Spinal cord (tissue), 10 donors: ENCODE measurements around the gene A4GALT. TPM values are rescaled to one million over a fixed set of nuclear protein-coding genes. Genes with fewer than 3 reads are reported as not detected.
"Not testable (repeated sequence)": the region's sequence is repeated elsewhere in the genome, so short reads cannot be mapped to it uniquely, and the experiment has no call there.

Experiments used
- DNase-seq, 6 donors: peaks; one replicate each; pipeline versions ENCODE4 v3.0.0 to v3.0.0-alpha.2; 2013 to 2015; ENCODE audit warnings: low spot score in 6 of 6, low read depth in 4 of 6
- H3K27ac ChIP-seq: one replicate; pipeline ENCODE4 v1.5.1; 2013; ENCODE audit warnings: low read depth, low read length, control low read depth
- H3K27me3 ChIP-seq: one replicate; pipeline ENCODE4 v1.6.1; 2013; ENCODE audit warnings: low read length; ENCODE audit not compliant: control insufficient read depth, insufficient read depth
- H3K36me3 ChIP-seq: one replicate; pipeline ENCODE4 v1.6.1; 2013; ENCODE audit warnings: low read length; ENCODE audit not compliant: control insufficient read depth, insufficient read depth
- H3K4me1 ChIP-seq: one replicate; pipeline ENCODE4 v1.6.1; 2013; ENCODE audit warnings: low read length; ENCODE audit not compliant: control insufficient read depth, insufficient read depth
- H3K4me3 ChIP-seq: one replicate; pipeline ENCODE4 v1.5.1; 2013; ENCODE audit warnings: low read depth, low read length, control low read depth
- H3K9me3 ChIP-seq: one replicate; pipeline ENCODE4 v1.6.1; 2013; ENCODE audit warnings: low read length; ENCODE audit not compliant: control insufficient read depth, insufficient read depth
- WGBS: methylation state at CpG from one replicate; pipeline ENCODE4 v1.1.5; 2013; ENCODE audit warnings: missing lambda C conversion rate; ENCODE audit not compliant: insufficient coverage; 5-methylcytosine and 5-hydroxymethylcytosine counted together
- polyA plus RNA-seq, 2 donors: library from polyadenylated mRNA; unstranded; fragments of 120-200 nt; gene quantifications; one replicate each; pipeline ENCODE4 v1.2.1, GENCODE V29; 2013; ENCODE audit not compliant: insufficient read length in 2 of 2
- total RNA-seq, 2 donors: library from RNA; depleted of rRNA in 1 of 2; stranded (reverse); fragments of 120-200 nt in 1 of 2; fragments of >200 nt in 1 of 2; gene quantifications; one replicate each; pipeline versions ENCODE4 v1.2.3 to v1.2.4, GENCODE V29; 2013 to 2014
- donor health status: healthy.

Gene A4GALT
- total and polyA plus RNA-seq, 4 donors = 4.5 to 14.6 (median 6.5) TPM

- WGBS = 90% methylated on average over 11 of the region's 14 CpGs
- peaks cover 44% of the 10 kb centered on the region for H3K4me1 ChIP-seq
- no peaks in the 10 kb centered on the region for H3K9me3 ChIP-seq
- no peaks in the 10 kb centered on the region for H3K36me3 ChIP-seq
- no peak overlapping the region for H3K27ac ChIP-seq
- DNase-seq = no peak
- H3K27me3 ChIP-seq = no peaks in the 10 kb centered on the region
- no peak overlapping the region for H3K4me3 ChIP-seq
Observed at GRCh38 chr22:42686756-42687491, 33.7 kb downstream of the A4GALT start.

DNA sequence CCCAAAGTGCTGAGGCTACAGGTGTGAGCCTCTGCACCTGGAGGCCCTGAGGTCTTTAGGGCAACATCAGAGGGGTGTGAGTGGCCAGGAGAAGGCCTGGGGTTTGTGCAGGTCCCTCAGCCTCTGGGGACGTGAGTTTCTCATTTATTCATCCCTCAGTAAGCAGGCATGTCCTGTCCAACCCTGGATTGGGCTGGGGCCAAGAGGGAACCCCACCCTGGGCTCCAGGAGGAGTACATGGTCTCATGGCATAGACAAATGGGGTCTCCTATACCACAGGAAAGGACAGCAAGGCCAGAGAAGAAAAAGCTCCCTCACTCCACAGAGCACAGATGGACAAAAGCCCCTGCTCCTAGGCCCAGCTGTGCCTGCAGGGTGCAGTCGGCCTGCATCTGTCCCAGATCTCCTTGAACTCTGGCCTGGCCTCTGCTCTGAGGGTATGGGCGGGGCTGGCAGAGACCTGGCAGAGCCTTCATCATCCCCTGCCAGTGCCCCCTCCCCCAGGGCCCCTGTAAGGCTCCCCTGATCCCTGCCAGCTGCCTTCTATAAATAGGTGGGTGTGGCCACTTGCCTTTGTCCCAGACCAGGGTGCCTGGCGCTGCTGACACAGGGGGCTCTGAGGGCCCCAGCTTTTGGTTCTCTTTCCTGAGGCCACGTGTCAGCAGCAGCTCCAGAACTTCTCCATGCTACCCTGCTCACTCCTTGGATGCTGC is 34.6 kb downstream of the A4GALT start:
- H3K9me3 ChIP-seq = no peaks in the 10 kb centered on the region
- no peak overlapping the region for H3K27ac ChIP-seq
- WGBS = 35% methylated on average over 3 of the region's 5 CpGs
- no peaks in the 10 kb centered on the region for H3K27me3 ChIP-seq
- H3K4me1 ChIP-seq = peaks cover 44% of the 10 kb centered on the region
- no peaks in the 10 kb centered on the region for H3K36me3 ChIP-seq
- DNase-seq = no peak
- H3K4me3 ChIP-seq = no peak overlapping the region

DNA sequence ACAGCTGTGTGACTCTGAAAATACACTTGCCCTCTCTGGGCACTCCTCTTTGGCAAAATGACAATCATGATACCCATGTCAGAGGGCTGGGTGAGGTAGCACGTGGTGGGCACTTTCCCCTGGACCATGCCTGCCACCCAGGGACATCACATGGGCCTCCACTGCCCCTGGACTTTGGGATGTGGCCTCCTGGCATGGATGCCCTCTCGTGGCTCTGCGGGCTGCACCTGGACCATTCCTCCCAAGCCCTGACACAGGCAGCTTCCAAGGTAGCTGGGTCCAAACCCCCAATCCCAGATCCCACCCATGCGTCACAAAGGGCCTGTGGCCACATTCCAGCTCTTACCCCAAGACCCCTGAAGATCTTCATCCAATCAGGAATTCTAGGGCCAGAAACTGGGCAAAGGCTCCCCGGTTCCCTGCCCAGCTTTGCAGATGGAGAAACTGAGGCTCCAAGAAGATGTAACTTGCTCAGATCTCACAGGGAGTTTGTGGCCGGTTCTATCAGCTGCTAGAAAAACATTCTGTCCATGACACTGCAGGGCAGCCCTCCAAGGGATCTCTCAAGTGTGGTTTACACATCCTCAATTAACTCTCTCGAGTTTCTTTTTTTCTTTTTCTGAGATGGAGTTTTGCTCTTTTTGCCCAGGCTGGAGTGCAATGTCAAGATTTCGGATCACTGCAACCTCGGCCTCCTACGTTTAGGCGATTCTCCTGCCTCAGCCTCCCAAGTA is 36.0 kb downstream of the A4GALT start:
- peaks cover 44% of the 10 kb centered on the region for H3K4me1 ChIP-seq
- no peaks in the 10 kb centered on the region for H3K9me3 ChIP-seq
- 80% methylated on average over 11 of the region's 11 CpGs for whole genome bisulfite sequencing
- H3K36me3 ChIP-seq = no peaks in the 10 kb centered on the region
- no peak overlapping the region for H3K27ac ChIP-seq
- H3K4me3 ChIP-seq = no peak overlapping the region
- H3K27me3 ChIP-seq = no peaks in the 10 kb centered on the region
- no peak for DNase-seq

DNA sequence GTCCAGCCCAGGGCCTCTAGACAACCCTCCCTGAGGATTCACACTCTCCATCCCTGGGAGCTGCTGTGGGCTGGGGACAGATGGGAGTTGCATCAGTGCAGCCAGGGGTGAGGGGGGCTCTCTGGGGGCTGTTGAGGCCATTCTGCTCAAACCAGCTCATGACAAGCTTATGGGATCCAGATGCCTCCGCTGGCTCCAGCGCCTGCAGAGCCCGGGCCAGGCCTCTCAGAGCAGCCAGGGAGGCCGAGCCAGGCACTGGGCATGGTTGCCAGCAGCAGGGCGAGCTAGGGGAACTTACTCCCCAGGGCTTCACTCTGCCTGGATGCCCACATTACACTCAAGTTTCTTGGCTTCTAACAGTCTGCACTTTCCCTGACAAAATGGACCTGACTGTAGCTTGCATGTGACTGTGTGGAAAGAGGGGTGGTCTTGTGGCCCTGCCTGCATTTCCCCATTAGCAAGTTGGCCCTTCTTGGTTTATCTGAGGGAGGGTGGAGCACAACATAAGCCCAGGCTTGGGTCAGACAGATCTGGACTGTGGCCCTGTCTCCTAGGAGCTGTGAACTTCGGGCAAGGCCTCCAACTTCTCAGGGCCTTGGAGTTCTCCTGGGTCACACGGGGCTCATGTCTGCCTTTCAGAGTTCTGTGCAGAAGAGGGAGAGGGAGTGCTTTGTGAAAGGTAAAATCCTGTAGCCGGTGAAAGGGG is 36.9 kb downstream of the A4GALT start:
- H3K9me3 ChIP-seq = peaks cover 1% of the 10 kb centered on the region
- H3K27me3 ChIP-seq = no peaks in the 10 kb centered on the region
- H3K36me3 ChIP-seq = no peaks in the 10 kb centered on the region
- peak overlapping the region; percentile 58 for H3K27ac ChIP-seq
- peaks cover 41% of the 10 kb centered on the region for H3K4me1 ChIP-seq
- WGBS = 44% methylated on average over 7 of the region's 8 CpGs
- peak in 2 of 6 donors; percentile 46 to 71 for DNase-seq
- no peak overlapping the region for H3K4me3 ChIP-seq

- Histone ChIP-seq H3K27ac (no peak overlapping the region), H3K27me3 (no peaks in the 10 kb centered on the region), H3K4me1 (peaks cover 30% of the 10 kb centered on the region), H3K36me3 (no peaks in the 10 kb centered on the region), H3K4me3 (no peak overlapping the region), H3K9me3 (peaks cover 1% of the 10 kb centered on the region)
- no peak for DNase-seq
- WGBS = 75% methylated on average over 9 of the region's 10 CpGs
Observed at GRCh38 chr22:42682113-42682851, 38.4 kb downstream of the A4GALT start.

DNA sequence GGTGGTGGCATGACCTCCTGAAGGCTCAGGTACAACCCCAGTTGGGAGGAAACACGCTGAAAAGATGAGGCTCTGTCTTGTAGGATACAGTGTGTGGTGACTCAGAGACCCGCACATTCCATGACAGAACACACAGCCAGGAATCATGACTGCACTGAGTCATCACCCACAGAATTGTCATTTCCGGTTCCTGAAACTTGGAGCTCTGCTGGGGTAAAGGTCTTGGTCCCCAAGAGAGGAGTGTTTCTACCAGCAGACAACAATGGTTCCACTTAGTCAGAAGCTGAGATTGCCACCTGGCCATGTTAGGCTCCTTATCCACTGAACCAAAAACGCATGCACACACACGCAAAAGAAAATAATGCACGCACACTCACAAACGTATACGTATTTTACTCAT is 40.0 kb downstream of the A4GALT start:
- H3K36me3 ChIP-seq = no peaks in the 10 kb centered on the region
- H3K27me3 ChIP-seq = no peaks in the 10 kb centered on the region
- no peak overlapping the region for H3K27ac ChIP-seq
- H3K4me1 ChIP-seq = peaks cover 19% of the 10 kb centered on the region
- DNase-seq = no peak
- H3K4me3 ChIP-seq = no peak overlapping the region
- peaks cover 1% of the 10 kb centered on the region for H3K9me3 ChIP-seq
- 94% methylated on average over 4 of the region's 8 CpGs for WGBS

GRCh38 chr22:42679691-42680090 is 41.0 kb downstream of the A4GALT start:
- peaks cover 1% of the 10 kb centered on the region for H3K9me3 ChIP-seq
- H3K27ac ChIP-seq = no peak overlapping the region
- H3K27me3 ChIP-seq = no peaks in the 10 kb centered on the region
- H3K36me3 ChIP-seq = no peaks in the 10 kb centered on the region
- no peak for DNase-seq
- H3K4me1 ChIP-seq = peaks cover 18% of the 10 kb centered on the region
- no peak overlapping the region for H3K4me3 ChIP-seq
- no CpG with 5 or more reads among the region's 4 CpGs for WGBS

DNA sequence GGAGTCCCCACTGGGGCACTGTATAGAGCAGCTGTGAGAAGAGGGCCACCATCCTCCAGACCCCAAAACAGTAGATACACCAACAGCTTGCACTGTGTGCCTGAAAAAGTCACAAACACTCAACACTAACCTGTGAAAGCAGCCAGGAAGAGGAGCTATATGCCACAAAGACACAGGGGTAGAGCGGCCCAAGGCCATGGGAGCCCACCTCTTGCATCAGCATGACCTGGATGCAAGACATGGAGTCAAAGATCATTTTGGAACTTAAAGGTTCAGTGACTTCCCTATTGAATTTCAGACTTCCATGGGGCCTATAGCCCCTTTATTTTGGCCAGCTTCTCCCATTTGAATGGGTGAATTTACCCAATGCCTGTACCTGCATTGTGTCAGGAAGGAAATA is 41.8 kb downstream of the A4GALT start:
- Histone ChIP-seq H3K27me3 (no peaks in the 10 kb centered on the region), H3K4me1 (peaks cover 10% of the 10 kb centered on the region), H3K4me3 (no peak overlapping the region), H3K9me3 (peaks cover 1% of the 10 kb centered on the region), H3K27ac (no peak overlapping the region), H3K36me3 (no peaks in the 10 kb centered on the region)
- WGBS = 100% methylated on average over 1 of the region's 1 CpG
- DNase-seq = no peak

- DNase-seq, H3K4me1 ChIP-seq, H3K4me3 ChIP-seq, H3K36me3 ChIP-seq, H3K27me3 ChIP-seq, H3K9me3 ChIP-seq, H3K27ac ChIP-seq: not testable (repeated sequence)
- WGBS = 86% methylated on average over 4 of the region's 4 CpGs
Observed at GRCh38 chr22:42677936-42678335, 42.7 kb downstream of the A4GALT start.
